ENCODE measurements around the gene MACROD1. TPM values are rescaled to one million over a fixed set of nuclear protein-coding genes. Genes with fewer than 3 reads are reported as not detected.

Gene MACROD1
- total and polyA plus RNA-seq, 10 of the 15 experiments (the other 5 are each of a cell fraction or from before 2014, with no cell fraction given) = 1.2 to 22.7 (median 11.3) TPM; not detected in 1

GRCh38 chr11:64132982-64133705 is 32.8 kb downstream of the MACROD1 start:
- H4K20me1 ChIP-seq (ENCODE audit: control insufficient read depth, insufficient read depth) = no peaks in the 10 kb centered on the region
- ChIA-PET CTCF (no interaction called here), POLR2A (no interaction called here), SMC1A (ENCODE audit: uncharacterized antibody, unreplicated experiment) (no interaction called here), RAD21 (ENCODE audit: unreplicated experiment) (no interaction called here)
- no peak for DNase-seq (ENCODE audit: low read depth, low spot score)
- intact Hi-C loops (cut with micrococcal nuclease; ENCODE audit: unreplicated experiment) (no loop called here), in situ Hi-C loops (cut with MboI) (no loop called here)
- no peak for TF ChIP-seq BRCA1 (IDR thresholded peaks at IDR 0.05; ENCODE audit: low read depth, low read length)
- H3K4me1 ChIP-seq (ENCODE audit: control insufficient read depth, insufficient read depth, low read length) = no peaks in the 10 kb centered on the region
- FAIRE-seq = no peak
- no peak overlapping the region for H3K9ac ChIP-seq (ENCODE audit: control insufficient read depth, insufficient read depth, low read length)
- H3K27ac ChIP-seq (ENCODE audit: control insufficient read depth, insufficient read depth) = no peak overlapping the region
- H3K27me3 ChIP-seq (replicated peaks in 1 of 2; ENCODE audit: control insufficient read depth in 2 of 2, insufficient read depth in 2 of 2, low read length in 1 of 2) = no peaks in the 10 kb centered on the region; a peak in 1 of 4 replicates
- no peak overlapping the region for H2AFZ ChIP-seq (ENCODE audit: control insufficient read depth, low read depth, low read length)
- no peak overlapping the region for H3K4me3 ChIP-seq
- WGBS (ENCODE audit: insufficient coverage, insufficient replicate concordance, low lambda C conversion rate, missing lambda C conversion rate) = 46% methylated on average over 16 of the region's 17 CpGs
- H3K79me2 ChIP-seq (ENCODE audit: control insufficient read depth, insufficient read depth, low read length) = no peaks in the 10 kb centered on the region
- ATAC-seq = no peak
- H3K36me3 ChIP-seq (ENCODE audit: control insufficient read depth in 2 of 2, insufficient read depth in 2 of 2, low read length in 1 of 2) = no peaks in the 10 kb centered on the region
- BruUV-seq (replicated peaks) = no TSS peak
- H3K4me2 ChIP-seq (ENCODE audit: control insufficient read depth, insufficient read depth) = no peak overlapping the region
- H3K9me3 ChIP-seq (replicated peaks; ENCODE audit: control insufficient read depth, insufficient read depth, low read length) = no peaks in the 10 kb centered on the region

- no peak for ATAC-seq
Measured at GRCh38 chr11:64132191-64132771, 33.6 kb downstream of the MACROD1 start.

More at GRCh38 chr11:64132191-64132771, 33.6 kb downstream of the MACROD1 start:
- TF ChIP-seq RBBP5 (conservative IDR thresholded peaks at IDR 0.05) = no peak
- no peak for TF ChIP-seq USF1 (IDR thresholded peaks at IDR 0.05; ENCODE audit: borderline replicate concordance, extremely low read length, insufficient read depth, low read depth, low read length)
- no peak for TF ChIP-seq SMAD5 (IDR thresholded peaks at IDR 0.05; ENCODE audit: low read depth)
- TF ChIP-seq ELK1 (IDR thresholded peaks at IDR 0.05; ENCODE audit: low read depth, low read length) = no peak
- TF ChIP-seq GATAD2B (conservative IDR thresholded peaks at IDR 0.05; ENCODE audit: low read depth) = no peak
- no peak for TF ChIP-seq STAT3 (IDR thresholded peaks at IDR 0.05; ENCODE audit: low read depth, low read length)
- SMC1A ChIA-PET (ENCODE audit: uncharacterized antibody, unreplicated experiment) = no interaction called here
- CTCF ChIA-PET = interaction anchor here (0.5 kb wide), 1 partner anchor 1183 kb away, joined by 3 read pairs; the partner anchor contains the start of gene CDC42EP2
- H2AFZ ChIP-seq (ENCODE audit: control insufficient read depth, low read depth, low read length) = no peak overlapping the region
- no peak for FAIRE-seq
- no peaks in the 10 kb centered on the region for H4K20me1 ChIP-seq (ENCODE audit: control insufficient read depth, insufficient read depth)
- intact Hi-C loops (cut with micrococcal nuclease; ENCODE audit: unreplicated experiment) = no loop called here
- no peak for DNase-seq (ENCODE audit: low read depth, low spot score)
- BruUV-seq (replicated peaks) = no TSS peak
- H3K9ac ChIP-seq (ENCODE audit: control insufficient read depth, insufficient read depth, low read length) = no peak overlapping the region
- H3K27me3 ChIP-seq (replicated peaks in 1 of 2; ENCODE audit: control insufficient read depth in 2 of 2, insufficient read depth in 2 of 2, low read length in 1 of 2) = no peaks in the 10 kb centered on the region; a peak in 1 of 4 replicates
- H3K79me2 ChIP-seq (ENCODE audit: control insufficient read depth, insufficient read depth, low read length) = no peaks in the 10 kb centered on the region
- no peaks in the 10 kb centered on the region for H3K4me1 ChIP-seq (ENCODE audit: control insufficient read depth, insufficient read depth, low read length)
- no peak overlapping the region for H3K4me2 ChIP-seq (ENCODE audit: control insufficient read depth, insufficient read depth)
- 41% methylated on average over 12 of the region's 13 CpGs for WGBS (ENCODE audit: insufficient coverage, insufficient replicate concordance, low lambda C conversion rate, missing lambda C conversion rate)
- in situ Hi-C loops (cut with MboI) = no loop called here
- H3K36me3 ChIP-seq (ENCODE audit: control insufficient read depth in 2 of 2, insufficient read depth in 2 of 2, low read length in 1 of 2) = no peaks in the 10 kb centered on the region
- no peaks in the 10 kb centered on the region for H3K9me3 ChIP-seq (replicated peaks; ENCODE audit: control insufficient read depth, insufficient read depth, low read length)
- POLR2A ChIA-PET = no interaction called here
- H3K27ac ChIP-seq (ENCODE audit: control insufficient read depth, insufficient read depth) = no peak overlapping the region
- no peak overlapping the region for H3K4me3 ChIP-seq
- RAD21 ChIA-PET (ENCODE audit: unreplicated experiment) = interaction anchor here (0.7 kb wide), 1 partner anchor 303 kb away, joined by 3 read pairs; no protein-coding TSS in a partner anchor

Measured in GM12878 (cell line).